Measurements from ENCODE around the gene HAX1.
"Not testable (repeated sequence)": the region's sequence is repeated elsewhere in the genome, so short reads cannot be mapped to it uniquely, and the experiment has no call there.

HAX1 gene

GRCh38 chr1:154288661-154289060, 16.2 kb downstream of the HAX1 start:
- no peak for DNase-seq

GRCh38 chr1:154290921-154291320, 18.5 kb downstream of the HAX1 start:
- no peak for DNase-seq

- no peak for DNase-seq
Measured at GRCh38 chr1:154295408-154296235, 23.2 kb downstream of the HAX1 start.

GRCh38 chr1:154301582-154301981, 29.2 kb downstream of the HAX1 start:
- DNase-seq: no peak

- peak; percentile 58 to 68 for DNase-seq
Measured at GRCh38 chr1:154304664-154305337, 32.4 kb downstream of the HAX1 start.

- DNase-seq: no peak
Measured at GRCh38 chr1:154306151-154306550, 33.7 kb downstream of the HAX1 start.

GRCh38 chr1:154307670-154308270, 35.3 kb downstream of the HAX1 start:
- DNase-seq: peak in 1 of 2 experiments; percentile 12

GRCh38 chr1:154309136-154309535, 36.7 kb downstream of the HAX1 start:
- not testable (repeated sequence) for DNase-seq

GRCh38 chr1:154312229-154313065, 40.0 kb downstream of the HAX1 start:
- not testable (repeated sequence) for DNase-seq

GRCh38 chr1:154313066-154313356, 40.6 kb downstream of the HAX1 start:
- DNase-seq: no peak

GRCh38 chr1:154314226-154314625, 41.8 kb downstream of the HAX1 start:
- DNase-seq: not testable (repeated sequence)

GRCh38 chr1:154316704-154317103, 44.3 kb downstream of the HAX1 start:
- no peak for DNase-seq

GRCh38 chr1:154318386-154318785, 46.0 kb downstream of the HAX1 start:
- DNase-seq: no peak

GRCh38 chr1:154320882-154321608, 48.6 kb downstream of the HAX1 start, which contains the start of gene AQP10:
Gene AQP10, plus strand, starts transcription at chr1:154321093. Its CDS starts 63 bp downstream, at chr1:154321156.
- no peak for DNase-seq

- not testable (repeated sequence) for DNase-seq
Measured at GRCh38 chr1:154321609-154321934, 49.1 kb downstream of the HAX1 start.

- DNase-seq: no peak
Measured at GRCh38 chr1:154323493-154323892, 51.1 kb downstream of the HAX1 start.

- peak in 1 of 2 experiments; percentile 9 for DNase-seq
Measured at GRCh38 chr1:154324241-154324640, 51.8 kb downstream of the HAX1 start.

GRCh38 chr1:154324669-154325582, 52.5 kb downstream of the HAX1 start, which contains the start of gene ATP8B2:
Gene ATP8B2, plus strand, starts transcription at chr1:154325525. Its CDS starts 2,617 bp downstream, at chr1:154328142.
- DNase-seq: peak; percentile 83 to 90

Measured in activated CD4-positive, alpha-beta T cell treated with anti-CD3 and anti-CD28 coated beads, Interleukin-2, amount 50 U/mL, for 48 hours (primary cell).